Vagina (tissue), 2 donors: ENCODE results near the gene PUS3. TPM values are rescaled to one million over a fixed set of nuclear protein-coding genes. Genes with fewer than 3 reads are reported as not detected.

Experiments
- DNase-seq, 2 donors: peaks; one replicate each; pipeline ENCODE4 v3.0.0-alpha.2; 2017; ENCODE audit errors: extremely low spot score in 2 of 2
- H3K27ac ChIP-seq: fragments of 200-600 bp; sonication (generic); one replicate; pipeline ENCODE4 v1.5.1; 2019
- H3K27me3 ChIP-seq: fragments of 200-600 bp; sonication (generic); one replicate; pipeline ENCODE4 v1.5.1; 2019
- H3K36me3 ChIP-seq, 2 donors: fragments of 200-600 bp; sonication (generic); one replicate each; pipeline ENCODE4 v1.5.1; 2017 to 2019
- H3K4me1 ChIP-seq: fragments of 200-600 bp; sonication (generic); one replicate; pipeline ENCODE4 v1.5.1; 2019
- H3K4me3 ChIP-seq, 2 donors: fragments of 200-600 bp; sonication (generic); 1 replicate in 1 of 2; 2 replicates in 1 of 2; pipeline ENCODE4 v1.5.1; 2016 to 2019
- H3K9me3 ChIP-seq: fragments of 200-600 bp; sonication (generic); one replicate; pipeline ENCODE4 v1.5.1; 2019
- CTCF ChIP-seq, 3 experiments: fragments of 450-650 bp in 2 of 3; fragments of 200-600 bp in 1 of 3; sonication (generic) in 1 of 3; IDR thresholded peaks; one replicate each; pipeline ENCODE4 v1.5.1; 2017 to 2019; ENCODE audit warnings: antibody characterized with exemption in 3 of 3, mild to moderate bottlenecking in 2 of 3, moderate library complexity in 2 of 3
- POLR2A ChIP-seq, 2 donors: fragments of 450-650 bp; IDR thresholded peaks; one replicate each; pipeline ENCODE4 v1.6.1; 2017; ENCODE audit warnings: antibody characterized with exemption in 2 of 2, mild to moderate bottlenecking in 2 of 2, moderate library complexity in 2 of 2
- POLR2AphosphoS5 ChIP-seq, 2 donors: sonication (generic); formaldehyde crosslinking; IDR thresholded peaks; one replicate each; pipeline ENCODE4 v1.9.0; 2017; ENCODE audit warnings: antibody characterized with exemption in 2 of 2, mild to moderate bottlenecking in 2 of 2, low read depth in 1 of 2; ENCODE audit not compliant: insufficient read depth in 1 of 2
- intact Hi-C: fragments of 100-400 bp; cut with DNase I; formaldehyde crosslinking; loops from one replicate; pipeline ENCODE4 v1.15.1; 2023
- total RNA-seq: library from RNA; depleted of rRNA; stranded (reverse); fragments of >200 nt; gene quantifications from one replicate; pipeline ENCODE4 v1.2.3, GENCODE V29; 2016

The PUS3 gene
- total RNA-seq, 1 donor from 2014 or later = 8.1 TPM

- Histone ChIP-seq H3K4me3 (no peak overlapping the region), H3K9me3 (no peaks in the 10 kb centered on the region), H3K27ac (no peak overlapping the region), H3K36me3 (no peaks in the 10 kb centered on the region), H3K27me3 (no peaks in the 10 kb centered on the region), H3K4me1 (no peaks in the 10 kb centered on the region)
- intact Hi-C loops = no loop called here
- no peak for TF ChIP-seq CTCF (IDR thresholded peaks at IDR 0.05)
- peak in 1 of 2 donors; percentile 69 for DNase-seq
Observed at GRCh38 chr11:125929445-125930075, 26.6 kb upstream of the PUS3 start.

GRCh38 chr11:125926682-125927081 is 23.7 kb upstream of the PUS3 start:
- no peaks in the 10 kb centered on the region for H3K4me1 ChIP-seq
- TF ChIP-seq POLR2A (IDR thresholded peaks at IDR 0.05) = no peak
- TF ChIP-seq POLR2AphosphoS5 (IDR thresholded peaks at IDR 0.05; ENCODE audit: insufficient read depth in 1 of 2, low read depth in 1 of 2) = no peak
- TF ChIP-seq CTCF (IDR thresholded peaks at IDR 0.05) = no peak
- DNase-seq = peak in 1 of 2 donors; percentile 74
- H3K4me3 ChIP-seq = no peak overlapping the region
- H3K36me3 ChIP-seq = no peaks in the 10 kb centered on the region
- no peaks in the 10 kb centered on the region for H3K27me3 ChIP-seq
- intact Hi-C loops = no loop called here
- H3K27ac ChIP-seq = no peak overlapping the region
- no peaks in the 10 kb centered on the region for H3K9me3 ChIP-seq

GRCh38 chr11:125925804-125926203 is 22.8 kb upstream of the PUS3 start:
- intact Hi-C loops = no loop called here
- no peaks in the 10 kb centered on the region for H3K9me3 ChIP-seq
- no peaks in the 10 kb centered on the region for H3K36me3 ChIP-seq
- no peaks in the 10 kb centered on the region for H3K27me3 ChIP-seq
- DNase-seq = peak in 1 of 2 donors; percentile 37
- H3K4me3 ChIP-seq = no peak overlapping the region
- H3K27ac ChIP-seq = no peak overlapping the region
- TF ChIP-seq CTCF (IDR thresholded peaks at IDR 0.05) = no peak
- no peak for TF ChIP-seq POLR2AphosphoS5 (IDR thresholded peaks at IDR 0.05; ENCODE audit: insufficient read depth in 1 of 2, low read depth in 1 of 2)
- no peak for TF ChIP-seq POLR2A (IDR thresholded peaks at IDR 0.05)
- no peaks in the 10 kb centered on the region for H3K4me1 ChIP-seq

GRCh38 chr11:125925247-125925740 is 22.3 kb upstream of the PUS3 start:
- intact Hi-C loops = no loop called here
- H3K4me1 ChIP-seq = no peaks in the 10 kb centered on the region
- DNase-seq = peak in 1 of 2 donors; percentile 79

More at GRCh38 chr11:125925247-125925740, 22.3 kb upstream of the PUS3 start:
- H3K9me3 ChIP-seq = no peaks in the 10 kb centered on the region
- no peak overlapping the region for H3K27ac ChIP-seq
- H3K36me3 ChIP-seq = no peaks in the 10 kb centered on the region
- no peaks in the 10 kb centered on the region for H3K27me3 ChIP-seq
- TF ChIP-seq CTCF (IDR thresholded peaks at IDR 0.05) (no peak), POLR2AphosphoS5 (IDR thresholded peaks at IDR 0.05; ENCODE audit: insufficient read depth in 1 of 2, low read depth in 1 of 2) (no peak)
- H3K4me3 ChIP-seq = no peak overlapping the region
